Measurements from ENCODE around the gene THBS1.

Gene THBS1

GRCh38 chr15:39642011-39642640, 61.2 kb downstream of the THBS1 start:
- no peaks in the 10 kb centered on the region for H4K20me1 ChIP-seq
- no peak for TF ChIP-seq Cebpa-rat (IDR thresholded peaks at IDR 0.05)
- no peaks in the 10 kb centered on the region for H3K4me1 ChIP-seq
- no peak overlapping the region for H3K4me3 ChIP-seq
- no peak overlapping the region for H3K27ac ChIP-seq
- H3K36me3 ChIP-seq: no peaks in the 10 kb centered on the region
- no peaks in the 10 kb centered on the region for H3K9me3 ChIP-seq
- H3K4me2 ChIP-seq: no peak overlapping the region
- H3K27me3 ChIP-seq: no peaks in the 10 kb centered on the region
- H3K9ac ChIP-seq: no peak overlapping the region

- Histone ChIP-seq H3K27me3 (no peaks in the 10 kb centered on the region), H3K9ac (no peak overlapping the region), H3K27ac (no peak overlapping the region), H3K4me1 (no peaks in the 10 kb centered on the region), H4K20me1 (no peaks in the 10 kb centered on the region), H3K9me3 (no peaks in the 10 kb centered on the region), H3K4me2 (no peak overlapping the region), H3K4me3 (no peak overlapping the region), H3K36me3 (no peaks in the 10 kb centered on the region)
- TF ChIP-seq Cebpa-rat (IDR thresholded peaks at IDR 0.05): no peak
Measured at GRCh38 chr15:39643727-39644126, 62.8 kb downstream of the THBS1 start.

GRCh38 chr15:39644136-39644535, 63.3 kb downstream of the THBS1 start:
- no peak overlapping the region for H3K27ac ChIP-seq
- H3K9ac ChIP-seq: no peak overlapping the region
- H3K36me3 ChIP-seq: no peaks in the 10 kb centered on the region
- H3K4me3 ChIP-seq: no peak overlapping the region
- no peak for TF ChIP-seq Cebpa-rat (IDR thresholded peaks at IDR 0.05)
- no peaks in the 10 kb centered on the region for H3K4me1 ChIP-seq
- H4K20me1 ChIP-seq: no peaks in the 10 kb centered on the region
- no peak overlapping the region for H3K4me2 ChIP-seq
- no peaks in the 10 kb centered on the region for H3K9me3 ChIP-seq
- H3K27me3 ChIP-seq: no peaks in the 10 kb centered on the region

- TF ChIP-seq Cebpa-rat (IDR thresholded peaks at IDR 0.05): no peak
- no peaks in the 10 kb centered on the region for H3K9me3 ChIP-seq
- no peak overlapping the region for H3K4me3 ChIP-seq
- no peak overlapping the region for H3K27ac ChIP-seq
- H4K20me1 ChIP-seq: no peaks in the 10 kb centered on the region
- H3K36me3 ChIP-seq: no peaks in the 10 kb centered on the region
- H3K4me1 ChIP-seq: no peaks in the 10 kb centered on the region
- no peaks in the 10 kb centered on the region for H3K27me3 ChIP-seq
- no peak overlapping the region for H3K4me2 ChIP-seq
- H3K9ac ChIP-seq: no peak overlapping the region
Measured at GRCh38 chr15:39645138-39645975, 64.5 kb downstream of the THBS1 start.

GRCh38 chr15:39645976-39646257, 65.0 kb downstream of the THBS1 start:
- Histone ChIP-seq H4K20me1 (no peaks in the 10 kb centered on the region), H3K36me3 (no peaks in the 10 kb centered on the region), H3K9ac (no peak overlapping the region), H3K4me1 (no peaks in the 10 kb centered on the region), H3K4me2 (no peak overlapping the region), H3K27me3 (no peaks in the 10 kb centered on the region), H3K27ac (no peak overlapping the region), H3K9me3 (no peaks in the 10 kb centered on the region), H3K4me3 (no peak overlapping the region)
- TF ChIP-seq Cebpa-rat (IDR thresholded peaks at IDR 0.05): no peak

GRCh38 chr15:39646425-39646824, 65.5 kb downstream of the THBS1 start:
- Histone ChIP-seq H3K4me3 (no peak overlapping the region), H3K9ac (no peak overlapping the region), H3K4me2 (no peak overlapping the region), H3K27me3 (no peaks in the 10 kb centered on the region), H3K27ac (no peak overlapping the region), H3K9me3 (no peaks in the 10 kb centered on the region), H3K36me3 (no peaks in the 10 kb centered on the region), H3K4me1 (no peaks in the 10 kb centered on the region), H4K20me1 (no peaks in the 10 kb centered on the region)
- TF ChIP-seq Cebpa-rat (IDR thresholded peaks at IDR 0.05): no peak

All from BLaER1 (cell line).